Body of pancreas (tissue), 4 donors: ENCODE data around the gene PRSS16. TPM values are rescaled to one million over a fixed set of nuclear protein-coding genes. Genes with fewer than 3 reads are reported as not detected.

Source experiments
- ATAC-seq: fragments of 150-250 bp; one replicate; pipeline ENCODE4 v1.9.1; 2016
- DNase-seq, 4 donors: peaks; one replicate each; pipeline ENCODE4 v3.0.0-alpha.2; 2019
- H3K27ac ChIP-seq, 4 donors: fragments of 200-600 bp; sonication (generic); 1 replicate in 3 of 4; 2 replicates in 1 of 4; pipeline versions ENCODE4 v1.5.1 to v1.6.1; 2016 to 2019; ENCODE audit warnings: mild to moderate bottlenecking in 1 of 4, mixed read lengths in 1 of 4, moderate library complexity in 1 of 4
- H3K27me3 ChIP-seq, 2 donors: fragments of 200-600 bp; sonication (generic); one replicate each; pipeline ENCODE4 v1.6.0; 2016; ENCODE audit warnings: mild to moderate bottlenecking in 1 of 2
- H3K36me3 ChIP-seq, 2 donors: fragments of 200-600 bp; sonication (generic); replicated peaks in 1 of 2; 2 replicates each; pipeline ENCODE4 v1.5.1; 2016; ENCODE audit warnings: low read depth in 2 of 2; ENCODE audit not compliant: insufficient read depth in 1 of 2
- H3K4me1 ChIP-seq: fragments of 200-600 bp; sonication (generic); one replicate; pipeline ENCODE4 v1.6.0; 2016
- H3K4me3 ChIP-seq, 2 donors: fragments of 200-600 bp; sonication (generic); 1 replicate in 1 of 2; 2 replicates in 1 of 2; pipeline ENCODE4 v1.5.1; 2016 to 2019
- H3K9me3 ChIP-seq, 3 donors: fragments of 200-600 bp; sonication (generic); 1 replicate in 2 of 3; 2 replicates in 1 of 3; pipeline ENCODE4 v1.5.1; 2016
- POLR2A ChIP-seq, 3 donors: fragments of 450-650 bp; IDR thresholded peaks; one replicate each; pipeline ENCODE4 v1.6.1; 2016; ENCODE audit warnings: antibody characterized with exemption in 3 of 3, mild to moderate bottlenecking in 2 of 3
- WGBS, 2 donors: methylation state at CpG; one replicate each; pipeline ENCODE4 v1.1.5; 2017; 5-methylcytosine and 5-hydroxymethylcytosine counted together
- intact Hi-C: fragments of 100-400 bp; cut with DNase I; formaldehyde crosslinking; loops from one replicate; pipeline ENCODE4 v1.15.1; 2023
- total RNA-seq, 2 donors: library from RNA; depleted of rRNA; stranded (reverse); fragments of >200 nt; gene quantifications; one replicate each; pipeline ENCODE4 v1.1.0, GENCODE V29; 2016
- TF ChIP-seq, protein P1 (sequence below), 7 experiments: fragments of 450-650 bp in 4 of 7; fragments of 200-600 bp in 3 of 7; sonication (generic) in 3 of 7; IDR thresholded peaks; one replicate each; pipeline ENCODE4 v1.5.1; 2016 to 2019; ENCODE audit warnings: antibody characterized with exemption in 7 of 7

The PRSS16 gene
- total RNA-seq, 2 donors from 2014 or later = 10.9 to 43.8 TPM

DNA sequence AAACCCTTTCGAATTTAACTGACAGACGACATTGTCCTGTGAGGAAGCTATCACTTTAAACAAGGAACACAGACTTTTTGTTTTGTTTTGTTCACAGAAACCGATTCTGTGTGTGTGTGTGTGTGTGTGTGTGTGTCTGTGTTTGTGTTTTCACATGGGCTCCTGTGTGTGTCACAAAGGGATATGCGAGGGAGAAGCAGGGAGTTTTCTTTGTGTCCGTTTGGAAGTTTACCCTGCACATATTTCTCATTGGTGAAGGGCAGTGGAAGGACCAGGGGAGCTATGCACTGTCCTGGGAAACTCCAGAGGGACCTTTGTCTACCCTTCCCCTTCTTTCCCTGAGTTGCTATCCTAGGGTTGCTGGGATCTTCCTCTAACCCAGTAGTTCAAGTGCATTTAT is 46.9 kb downstream of the PRSS16 start:
- TF ChIP-seq, protein P1, sequence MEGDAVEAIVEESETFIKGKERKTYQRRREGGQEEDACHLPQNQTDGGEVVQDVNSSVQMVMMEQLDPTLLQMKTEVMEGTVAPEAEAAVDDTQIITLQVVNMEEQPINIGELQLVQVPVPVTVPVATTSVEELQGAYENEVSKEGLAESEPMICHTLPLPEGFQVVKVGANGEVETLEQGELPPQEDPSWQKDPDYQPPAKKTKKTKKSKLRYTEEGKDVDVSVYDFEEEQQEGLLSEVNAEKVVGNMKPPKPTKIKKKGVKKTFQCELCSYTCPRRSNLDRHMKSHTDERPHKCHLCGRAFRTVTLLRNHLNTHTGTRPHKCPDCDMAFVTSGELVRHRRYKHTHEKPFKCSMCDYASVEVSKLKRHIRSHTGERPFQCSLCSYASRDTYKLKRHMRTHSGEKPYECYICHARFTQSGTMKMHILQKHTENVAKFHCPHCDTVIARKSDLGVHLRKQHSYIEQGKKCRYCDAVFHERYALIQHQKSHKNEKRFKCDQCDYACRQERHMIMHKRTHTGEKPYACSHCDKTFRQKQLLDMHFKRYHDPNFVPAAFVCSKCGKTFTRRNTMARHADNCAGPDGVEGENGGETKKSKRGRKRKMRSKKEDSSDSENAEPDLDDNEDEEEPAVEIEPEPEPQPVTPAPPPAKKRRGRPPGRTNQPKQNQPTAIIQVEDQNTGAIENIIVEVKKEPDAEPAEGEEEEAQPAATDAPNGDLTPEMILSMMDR (IDR thresholded peaks at IDR 0.05) = no peak
- TF ChIP-seq POLR2A (IDR thresholded peaks at IDR 0.05) = no peak
- ATAC-seq = no peak
- Histone ChIP-seq H3K36me3 (no peaks in the 10 kb centered on the region), H3K27me3 (peaks cover 14 to 44% of the 10 kb centered on the region in 2 donors), H3K27ac (no peak overlapping the region), H3K4me3 (no peak overlapping the region), H3K4me1 (no peaks in the 10 kb centered on the region), H3K9me3 (no peaks in the 10 kb centered on the region)
- no peak for DNase-seq
- WGBS, 2 donors = 13% methylated on average over 5 of the region's 5 CpGs
- intact Hi-C loops = no loop called here

DNA sequence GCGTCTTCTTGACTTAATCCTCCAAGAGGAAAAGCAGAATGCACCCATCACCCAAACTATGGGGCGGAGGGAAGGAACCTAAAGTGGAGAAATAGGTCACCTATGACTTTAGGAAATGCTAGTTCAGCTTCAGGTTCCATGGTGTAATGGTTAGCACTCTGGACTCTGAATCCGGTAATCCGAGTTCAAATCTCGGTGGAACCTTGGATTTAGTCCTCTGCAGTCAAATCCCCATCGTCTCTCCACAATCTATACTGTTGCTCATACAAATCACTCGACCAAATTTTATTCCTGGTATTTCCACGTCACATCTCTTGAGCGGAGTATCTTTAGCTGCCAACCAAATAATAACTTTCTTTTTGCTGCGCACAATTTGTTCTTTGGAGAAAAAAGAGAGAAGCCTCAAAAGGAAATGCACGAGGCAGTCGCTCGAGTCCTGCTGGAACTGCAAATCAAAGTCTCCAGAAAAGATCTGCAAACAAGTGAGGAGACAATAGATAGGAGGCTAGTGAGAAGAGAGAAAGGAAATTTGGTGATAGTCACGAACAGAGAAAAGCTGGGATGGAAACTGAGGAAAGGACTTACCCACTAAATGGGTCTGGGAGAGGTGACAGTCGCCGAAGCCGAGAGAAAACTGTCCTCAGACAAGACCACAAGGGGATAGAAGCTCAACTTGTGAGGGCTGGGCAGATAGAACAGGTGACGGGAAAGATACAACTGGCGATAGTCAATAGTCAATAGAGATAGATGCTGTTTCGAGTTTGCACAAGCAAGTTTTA is 48.0 kb downstream of the PRSS16 start:
- Histone ChIP-seq H3K4me3 (no peak overlapping the region), H3K9me3 (no peaks in the 10 kb centered on the region), H3K4me1 (no peaks in the 10 kb centered on the region), H3K27me3 (peaks cover 14 to 43% of the 10 kb centered on the region in 2 donors), H3K27ac (no peak overlapping the region), H3K36me3 (no peaks in the 10 kb centered on the region)
- TF ChIP-seq POLR2A (IDR thresholded peaks at IDR 0.05) = no peak
- TF ChIP-seq, protein P1 (IDR thresholded peaks at IDR 0.05) = no peak
- ATAC-seq = no peak
- DNase-seq = no peak
- WGBS, 2 donors = 8 to 11% methylated on average over 20 of the region's 20 CpGs
- intact Hi-C loops = no loop called here

GRCh38 chr6:27296106-27296783 is 48.7 kb downstream of the PRSS16 start:
- no peaks in the 10 kb centered on the region for H3K9me3 ChIP-seq
- ATAC-seq = no peak

GRCh38 chr6:27297484-27297856 is 50.0 kb downstream of the PRSS16 start:
- H3K4me3 ChIP-seq = no peak overlapping the region
- no peaks in the 10 kb centered on the region for H3K9me3 ChIP-seq
- TF ChIP-seq, protein P1 (IDR thresholded peaks at IDR 0.05) = no peak
- TF ChIP-seq POLR2A (IDR thresholded peaks at IDR 0.05) = no peak
- WGBS, 2 donors = 8 to 16% methylated on average over 7 of the region's 7 CpGs
- no peaks in the 10 kb centered on the region for H3K4me1 ChIP-seq
- no peaks in the 10 kb centered on the region for H3K36me3 ChIP-seq
- H3K27ac ChIP-seq = no peak overlapping the region
- no peak for DNase-seq
- peaks cover 14 to 57% of the 10 kb centered on the region in 2 donors for H3K27me3 ChIP-seq
- intact Hi-C loops = no loop called here
- no peak for ATAC-seq

More at GRCh38 chr6:27296106-27296783, 48.7 kb downstream of the PRSS16 start:
- Histone ChIP-seq H3K27me3 (peaks cover 14 to 45% of the 10 kb centered on the region in 2 donors), H3K4me3 (no peak overlapping the region), H3K27ac (no peak overlapping the region), H3K36me3 (no peaks in the 10 kb centered on the region), H3K4me1 (no peaks in the 10 kb centered on the region)
- WGBS, 2 donors = 7 to 9% methylated on average over 27 of the region's 27 CpGs
- TF ChIP-seq, protein P1 (IDR thresholded peaks at IDR 0.05) = no peak
- DNase-seq = no peak
- intact Hi-C loops = no loop called here
